ENCODE measurements around the gene RNF149. TPM values are rescaled to one million over a fixed set of nuclear protein-coding genes. Genes with fewer than 3 reads are reported as not detected.

RNF149 gene
- total RNA-seq, 2 donors from 2014 or later, result 30.9 to 50.8 TPM

DNA sequence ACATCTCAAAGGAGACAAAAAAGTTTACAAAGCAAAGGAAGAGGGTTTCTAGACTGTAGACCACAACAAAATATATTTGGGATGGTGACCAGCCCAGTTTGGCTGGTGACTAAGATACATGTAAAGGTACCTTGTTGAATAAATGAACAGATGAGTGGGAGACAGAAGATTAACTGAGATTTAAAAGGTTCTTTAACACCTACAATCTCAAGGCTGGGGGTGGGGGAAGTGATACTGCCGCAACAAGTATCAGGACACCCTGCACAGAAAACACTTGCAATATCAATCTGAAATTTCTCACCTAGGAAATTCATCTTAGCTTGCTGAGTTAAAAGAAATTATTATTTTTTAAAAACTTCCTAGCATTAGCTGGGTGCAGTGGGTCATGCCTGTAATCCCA is 8.3 kb downstream of the RNF149 start:
- Mint-ChIP-seq H3K4me3 (peak overlapping the region; percentile 33 to 60), H3K27ac (no peak overlapping the region), H3K27me3 (ENCODE audit: low read depth) (no peaks in the 10 kb centered on the region), H3K9me3 (no peaks in the 10 kb centered on the region), H3K36me3 (ENCODE audit: insufficient read depth in 2 of 2) (peaks cover 4 to 14% of the 10 kb centered on the region in 2 donors), H3K4me1 (ENCODE audit: low read depth) (peaks cover 85% of the 10 kb centered on the region)
- ATAC-seq (replicated peaks in 1 of 2) (no peak), DNase-seq (no peak)

DNA sequence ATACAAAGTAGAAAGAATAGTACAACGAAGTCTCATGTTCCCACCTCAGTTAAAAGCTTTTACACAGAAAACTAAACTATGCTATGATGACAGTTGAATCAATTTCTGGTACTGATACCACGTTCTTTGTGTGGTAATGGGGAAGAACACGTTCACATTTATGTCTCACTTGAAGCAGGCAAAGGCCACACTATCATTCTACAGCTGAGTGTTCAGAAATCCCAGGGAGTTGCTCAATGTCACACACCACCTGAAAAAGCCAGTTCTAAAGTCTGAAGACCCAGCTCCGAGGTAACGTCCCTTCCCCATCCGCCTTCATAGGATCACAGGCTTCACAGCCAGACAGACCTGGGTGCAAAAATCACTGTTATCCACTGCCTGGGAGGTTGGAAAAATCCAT is 8.9 kb downstream of the RNF149 start:
- DNase-seq (no peak), ATAC-seq (replicated peaks in 1 of 2) (peak; percentile 58 to 87)
- peak overlapping the region; percentile 33 to 60 for H3K4me3 Mint-ChIP-seq
- peaks cover 4 to 14% of the 10 kb centered on the region in 2 donors for H3K36me3 Mint-ChIP-seq (ENCODE audit: insufficient read depth in 2 of 2)
- no peak overlapping the region for H3K27ac Mint-ChIP-seq
- peaks cover 80% of the 10 kb centered on the region for H3K4me1 Mint-ChIP-seq (ENCODE audit: low read depth)
- no peaks in the 10 kb centered on the region for H3K27me3 Mint-ChIP-seq (ENCODE audit: low read depth)
- H3K9me3 Mint-ChIP-seq, result no peaks in the 10 kb centered on the region

DNA sequence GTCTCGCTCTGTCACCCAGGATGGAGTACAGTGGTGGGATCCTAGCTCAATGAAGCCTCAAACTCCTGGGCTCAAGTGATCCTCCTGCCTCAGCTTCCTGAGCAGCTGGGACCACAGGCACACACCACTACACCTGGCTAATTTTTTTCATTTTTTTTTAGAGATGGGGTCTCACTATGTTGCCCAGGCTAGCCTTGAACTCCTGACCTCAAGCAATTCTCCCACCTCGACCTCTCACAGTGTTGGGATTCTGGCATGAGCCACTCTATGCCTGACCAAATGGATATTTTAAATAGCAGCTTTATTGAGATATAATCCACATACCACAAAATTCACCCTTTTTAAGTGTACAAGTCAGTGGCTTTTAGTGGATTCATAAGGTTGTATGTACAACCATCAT is 11.1 kb downstream of the RNF149 start:
- Mint-ChIP-seq H3K9me3 (no peaks in the 10 kb centered on the region), H3K4me1 (ENCODE audit: low read depth) (peaks cover 62% of the 10 kb centered on the region), H3K27me3 (ENCODE audit: low read depth) (no peaks in the 10 kb centered on the region), H3K4me3 (peak overlapping the region in 1 of 2 donors; percentile 33), H3K36me3 (ENCODE audit: insufficient read depth in 2 of 2) (peaks cover 2 to 12% of the 10 kb centered on the region in 2 donors), H3K27ac (peak overlapping the region; percentile 41)
- ATAC-seq (replicated peaks in 1 of 2), result no peak
- no peak for DNase-seq

DNA sequence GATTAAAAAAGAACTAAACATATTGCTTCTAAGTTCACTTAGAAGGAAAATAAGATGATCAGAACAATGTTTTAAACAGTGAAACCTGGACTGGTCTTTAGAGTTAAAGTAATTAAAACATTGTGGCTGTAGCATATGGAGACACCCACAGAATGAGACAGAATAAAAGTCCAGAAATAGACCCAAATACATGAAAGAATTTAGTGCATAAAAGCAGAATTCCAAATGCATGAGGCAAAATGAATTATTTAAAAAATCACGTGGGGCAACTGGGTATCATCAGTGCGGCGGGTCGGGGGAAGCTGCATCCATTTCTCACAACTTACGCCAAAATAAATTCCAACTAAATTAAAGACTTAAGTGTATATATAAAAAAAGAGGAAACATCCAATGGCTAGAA is 12.1 kb downstream of the RNF149 start:
- H3K27ac Mint-ChIP-seq, result no peak overlapping the region
- H3K4me3 Mint-ChIP-seq, result no peak overlapping the region
- no peak for DNase-seq
- no peak for ATAC-seq (replicated peaks in 1 of 2)
- H3K27me3 Mint-ChIP-seq (ENCODE audit: low read depth), result no peaks in the 10 kb centered on the region
- peaks cover 2 to 11% of the 10 kb centered on the region in 2 donors for H3K36me3 Mint-ChIP-seq (ENCODE audit: insufficient read depth in 2 of 2)
- H3K9me3 Mint-ChIP-seq, result no peaks in the 10 kb centered on the region
- peaks cover 52% of the 10 kb centered on the region for H3K4me1 Mint-ChIP-seq (ENCODE audit: low read depth)

DNA sequence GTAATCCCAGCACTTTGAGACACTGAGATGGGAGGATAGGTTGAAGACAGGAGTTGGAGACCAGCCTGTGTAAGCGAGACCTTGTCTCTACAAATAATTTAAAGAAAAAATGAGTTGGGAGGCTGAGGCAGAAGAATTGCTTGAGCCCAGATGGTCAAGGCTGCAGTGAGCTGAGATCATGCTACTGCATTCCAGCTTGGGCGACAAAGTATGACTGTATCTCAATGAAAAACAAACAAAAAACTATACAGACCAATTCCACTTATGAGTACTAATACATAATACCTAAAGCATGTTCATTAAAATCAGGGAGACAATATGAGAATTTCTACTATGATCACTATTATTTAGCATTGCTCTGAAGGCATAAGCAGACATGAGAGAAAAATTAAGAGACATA is 12.6 kb downstream of the RNF149 start:
- peak overlapping the region; percentile 29 for H3K27ac Mint-ChIP-seq

DNA sequence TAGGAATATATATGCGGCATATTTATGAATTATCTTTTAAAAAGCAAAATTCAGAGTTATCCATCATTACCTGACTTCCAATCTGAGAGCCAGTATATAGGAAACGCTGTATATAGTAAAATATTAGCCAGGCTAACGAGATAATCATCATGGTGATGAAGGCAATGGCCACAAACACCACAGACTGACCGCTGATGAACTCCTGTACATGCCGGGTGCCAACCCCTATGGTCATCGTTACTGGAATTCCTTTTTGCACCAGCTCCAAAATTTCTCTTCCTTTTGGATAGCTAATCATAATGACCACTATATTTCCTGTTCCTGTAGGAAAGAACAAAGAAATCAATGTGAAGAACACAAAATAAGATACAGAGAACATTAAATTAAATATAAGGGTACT is 13.6 kb downstream of the RNF149 start:
- Mint-ChIP-seq H3K27ac (no peak overlapping the region), H3K27me3 (ENCODE audit: low read depth) (no peaks in the 10 kb centered on the region), H3K4me3 (no peak overlapping the region), H3K36me3 (ENCODE audit: insufficient read depth in 2 of 2) (peaks cover 2 to 11% of the 10 kb centered on the region in 2 donors), H3K4me1 (ENCODE audit: low read depth) (peaks cover 39% of the 10 kb centered on the region), H3K9me3 (no peaks in the 10 kb centered on the region)
- DNase-seq (no peak), ATAC-seq (replicated peaks in 1 of 2) (no peak)

More for the DNA sequence above, 12.6 kb downstream of the RNF149 start:
- H3K36me3 Mint-ChIP-seq (ENCODE audit: insufficient read depth in 2 of 2), result peaks cover 2 to 11% of the 10 kb centered on the region in 2 donors
- peak overlapping the region in 1 of 2 donors; percentile 25 for H3K4me3 Mint-ChIP-seq
- DNase-seq (no peak), ATAC-seq (replicated peaks in 1 of 2) (no peak)
- no peaks in the 10 kb centered on the region for H3K9me3 Mint-ChIP-seq
- peaks cover 47% of the 10 kb centered on the region for H3K4me1 Mint-ChIP-seq (ENCODE audit: low read depth)
- H3K27me3 Mint-ChIP-seq (ENCODE audit: low read depth), result no peaks in the 10 kb centered on the region

DNA sequence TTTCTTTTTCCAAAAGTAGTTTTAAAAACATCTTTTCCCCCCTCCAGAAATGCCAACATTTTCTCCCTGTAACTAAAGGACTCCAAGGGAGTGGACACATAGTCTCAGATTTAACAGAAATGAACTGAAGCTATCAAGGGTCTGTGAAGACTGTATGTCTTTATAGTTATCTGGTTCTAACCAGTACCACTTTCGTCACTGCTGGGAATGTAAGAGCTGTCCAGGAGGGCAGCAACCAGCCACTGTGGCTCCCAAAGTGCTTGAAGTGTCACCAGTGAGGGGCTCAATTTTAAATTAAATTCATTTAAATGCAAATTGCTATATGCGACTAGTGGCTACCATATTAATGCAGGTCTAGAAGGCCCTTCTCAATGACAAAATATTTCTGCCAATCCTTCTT is 15.0 kb downstream of the RNF149 start:
- no peak overlapping the region for H3K27ac Mint-ChIP-seq
- no peak for DNase-seq
- H3K27me3 Mint-ChIP-seq (ENCODE audit: low read depth), result no peaks in the 10 kb centered on the region
- H3K36me3 Mint-ChIP-seq (ENCODE audit: insufficient read depth in 2 of 2), result peaks cover 2 to 11% of the 10 kb centered on the region in 2 donors
- peaks cover 26% of the 10 kb centered on the region for H3K4me1 Mint-ChIP-seq (ENCODE audit: low read depth)
- no peak for ATAC-seq (replicated peaks in 1 of 2)
- H3K4me3 Mint-ChIP-seq, result no peak overlapping the region
- H3K9me3 Mint-ChIP-seq, result no peaks in the 10 kb centered on the region

DNA sequence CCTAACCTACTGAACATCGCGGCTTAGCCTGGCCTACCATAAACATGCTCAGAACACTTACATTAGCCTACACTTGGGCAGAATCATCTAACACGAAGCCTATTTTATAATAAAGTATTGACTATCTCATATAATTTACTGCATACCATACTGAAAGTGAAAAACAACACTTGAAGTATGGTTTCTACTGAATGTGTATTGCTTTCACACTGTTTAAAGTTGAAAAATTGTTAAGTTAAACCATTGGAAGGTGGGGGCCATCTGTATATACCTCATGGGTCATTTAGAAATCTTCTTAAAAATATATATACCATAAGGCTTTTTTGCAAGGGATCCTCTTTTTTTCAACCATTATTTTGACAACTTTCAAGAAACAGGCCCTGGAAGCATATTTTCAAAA is 16.5 kb downstream of the RNF149 start:
- DNase-seq (no peak), ATAC-seq (replicated peaks in 1 of 2) (no peak)
- Mint-ChIP-seq H3K27ac (peak overlapping the region; percentile 54), H3K36me3 (ENCODE audit: insufficient read depth in 2 of 2) (peaks cover 0 to 6% of the 10 kb centered on the region in 2 donors), H3K4me3 (no peak overlapping the region), H3K27me3 (ENCODE audit: low read depth) (no peaks in the 10 kb centered on the region), H3K4me1 (ENCODE audit: low read depth) (peaks cover 11% of the 10 kb centered on the region), H3K9me3 (no peaks in the 10 kb centered on the region)

DNA sequence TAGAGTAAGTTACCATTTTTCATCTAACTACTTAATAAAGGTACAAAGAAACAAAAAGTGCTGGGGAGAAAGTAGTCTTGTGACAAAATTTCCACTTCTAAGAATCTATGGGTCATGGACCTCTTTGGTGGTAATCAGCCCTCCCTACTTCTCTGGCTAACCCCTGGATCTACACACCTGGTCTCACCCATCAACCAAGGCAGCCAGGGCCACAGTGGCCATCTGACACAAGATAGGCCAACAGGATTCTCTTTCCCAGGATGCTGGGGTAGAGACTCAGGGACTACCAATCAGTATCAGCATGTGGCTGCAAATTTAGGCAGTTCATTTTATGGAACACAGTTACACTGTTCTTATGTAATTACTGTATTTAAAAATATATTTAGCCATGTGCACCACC is 17.8 kb downstream of the RNF149 start:
- no peaks in the 10 kb centered on the region for H3K9me3 Mint-ChIP-seq
- ATAC-seq (replicated peaks in 1 of 2) (no peak), DNase-seq (no peak)
- H3K4me1 Mint-ChIP-seq (ENCODE audit: low read depth), result no peaks in the 10 kb centered on the region
- H3K27me3 Mint-ChIP-seq (ENCODE audit: low read depth), result no peaks in the 10 kb centered on the region
- no peak overlapping the region for H3K27ac Mint-ChIP-seq
- H3K4me3 Mint-ChIP-seq, result no peak overlapping the region
- peaks cover 0 to 6% of the 10 kb centered on the region in 2 donors for H3K36me3 Mint-ChIP-seq (ENCODE audit: insufficient read depth in 2 of 2)

DNA sequence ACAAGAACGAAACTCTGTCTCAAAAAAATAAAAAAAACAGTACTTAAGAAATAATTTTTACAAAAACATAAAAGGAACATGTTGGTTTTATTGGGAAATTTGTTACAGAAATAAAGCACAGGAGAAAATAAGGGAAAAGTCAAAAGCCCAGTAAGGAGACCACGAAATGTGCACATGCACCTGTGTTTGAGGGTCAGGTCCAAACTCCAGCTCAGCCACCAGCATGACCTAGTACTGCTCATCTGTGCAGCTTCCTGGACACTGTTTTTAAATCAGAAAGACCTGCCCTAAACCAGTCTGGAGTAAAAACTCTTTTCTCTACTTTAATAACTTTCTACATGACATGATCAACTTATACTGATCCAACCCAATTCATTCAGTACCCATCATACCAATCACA is 21.2 kb downstream of the RNF149 start:
- no peak for ATAC-seq (replicated peaks in 1 of 2)
- H3K36me3 Mint-ChIP-seq (ENCODE audit: insufficient read depth in 2 of 2), result peaks cover 5 to 14% of the 10 kb centered on the region in 2 donors
- H3K4me3 Mint-ChIP-seq, result no peak overlapping the region
- DNase-seq, result no peak
- no peaks in the 10 kb centered on the region for H3K27me3 Mint-ChIP-seq (ENCODE audit: low read depth)
- no peak overlapping the region for H3K27ac Mint-ChIP-seq
- H3K9me3 Mint-ChIP-seq, result no peaks in the 10 kb centered on the region
- peaks cover 9% of the 10 kb centered on the region for H3K4me1 Mint-ChIP-seq (ENCODE audit: low read depth)

DNA sequence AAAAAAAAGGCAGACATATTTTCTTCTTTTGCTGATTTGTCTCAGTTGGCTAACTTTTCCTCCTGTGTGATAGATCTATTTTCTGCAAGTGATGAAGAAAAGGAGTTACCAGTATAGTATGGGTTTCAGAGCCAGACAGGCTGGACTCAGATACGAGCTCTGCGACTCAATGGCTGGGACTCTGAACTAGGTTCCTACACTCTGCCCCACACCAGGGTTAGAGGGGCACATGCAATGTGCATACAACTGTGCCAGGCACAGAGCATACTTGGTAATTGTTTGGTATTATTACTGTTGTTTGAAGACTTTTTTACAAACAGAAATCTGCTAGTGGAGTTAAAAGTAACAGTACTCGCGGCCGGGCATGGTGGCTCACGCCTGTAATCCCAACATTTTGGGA is 21.8 kb downstream of the RNF149 start:
- H3K4me3 Mint-ChIP-seq, result no peak overlapping the region
- DNase-seq (no peak), ATAC-seq (replicated peaks in 1 of 2) (no peak)
- no peak overlapping the region for H3K27ac Mint-ChIP-seq
- H3K9me3 Mint-ChIP-seq, result no peaks in the 10 kb centered on the region
- H3K4me1 Mint-ChIP-seq (ENCODE audit: low read depth), result peaks cover 9% of the 10 kb centered on the region
- no peaks in the 10 kb centered on the region for H3K27me3 Mint-ChIP-seq (ENCODE audit: low read depth)
- H3K36me3 Mint-ChIP-seq (ENCODE audit: insufficient read depth in 2 of 2), result peaks cover 10 to 16% of the 10 kb centered on the region in 2 donors

DNA sequence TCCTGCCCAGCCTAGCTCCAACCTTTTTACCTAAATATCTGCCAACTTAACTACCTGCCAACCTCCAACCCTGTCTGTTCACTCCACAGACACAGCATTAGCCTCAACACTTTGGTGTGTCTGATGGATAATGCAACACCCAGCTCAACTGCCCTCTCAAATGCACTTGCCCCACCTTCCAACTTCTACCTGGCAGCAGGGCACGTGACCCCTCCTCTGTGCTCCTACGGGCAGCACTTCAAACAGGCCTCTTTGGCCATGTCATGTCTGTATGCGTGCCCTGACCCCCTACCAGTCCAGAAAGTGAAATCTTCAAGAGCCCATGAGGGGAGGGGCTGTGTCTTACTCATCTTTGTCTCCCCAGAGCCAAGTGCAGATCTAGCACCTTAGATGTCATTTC is 25.5 kb downstream of the RNF149 start:
- H3K36me3 Mint-ChIP-seq (ENCODE audit: insufficient read depth in 2 of 2), result peaks cover 15 to 21% of the 10 kb centered on the region in 2 donors
- ATAC-seq (replicated peaks in 1 of 2) (no peak), DNase-seq (no peak)
- H3K4me3 Mint-ChIP-seq, result no peak overlapping the region
- H3K9me3 Mint-ChIP-seq, result no peaks in the 10 kb centered on the region
- H3K27ac Mint-ChIP-seq, result peak overlapping the region; percentile 56
- H3K27me3 Mint-ChIP-seq (ENCODE audit: low read depth), result no peaks in the 10 kb centered on the region
- peaks cover 9% of the 10 kb centered on the region for H3K4me1 Mint-ChIP-seq (ENCODE audit: low read depth)

DNA sequence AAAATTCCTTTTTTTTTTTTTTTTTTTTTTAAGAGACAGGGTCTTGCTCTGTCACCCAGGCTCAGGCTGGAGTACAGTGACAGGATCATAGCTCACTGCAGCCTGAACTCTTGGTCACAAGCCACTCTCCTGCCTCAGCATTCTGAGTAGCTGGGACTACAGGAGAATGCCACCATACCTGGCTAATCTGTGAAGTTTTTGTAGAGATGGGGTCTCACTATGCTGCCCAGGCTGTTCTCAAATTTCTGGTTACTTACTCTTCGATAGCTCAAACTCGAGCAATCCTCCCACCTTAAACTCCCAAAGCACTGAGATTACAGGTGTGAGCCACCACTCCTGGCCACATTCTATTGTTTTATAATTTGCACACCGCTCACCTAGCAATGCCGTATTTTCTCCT is 27.0 kb downstream of the RNF149 start:
- ATAC-seq (replicated peaks in 1 of 2) (no peak), DNase-seq (no peak)
- Mint-ChIP-seq H3K4me1 (ENCODE audit: low read depth) (peaks cover 9% of the 10 kb centered on the region), H3K27me3 (ENCODE audit: low read depth) (no peaks in the 10 kb centered on the region), H3K27ac (peak overlapping the region; percentile 49), H3K9me3 (no peaks in the 10 kb centered on the region), H3K4me3 (no peak overlapping the region), H3K36me3 (ENCODE audit: insufficient read depth in 2 of 2) (peaks cover 15 to 21% of the 10 kb centered on the region in 2 donors)

DNA sequence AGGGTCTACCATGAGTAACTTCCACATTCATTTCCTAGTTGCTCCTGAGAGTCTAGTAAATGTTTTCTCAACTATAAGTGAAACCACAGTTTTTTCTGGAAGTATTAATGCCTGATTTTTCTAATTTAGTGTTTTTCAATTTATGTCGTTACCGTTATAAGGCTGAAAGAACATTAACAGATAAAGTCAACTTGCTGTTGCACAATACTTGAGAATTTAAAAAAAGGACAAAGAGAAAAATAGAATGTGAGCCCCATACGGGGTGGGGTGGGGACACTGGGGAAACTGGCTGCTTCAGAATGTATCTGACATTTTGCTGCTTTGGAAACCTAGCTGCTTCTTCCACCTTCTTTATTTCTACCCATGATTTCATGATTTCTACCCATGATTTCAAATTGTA is 29.6 kb downstream of the RNF149 start:
- DNase-seq, result no peak
- H3K27ac Mint-ChIP-seq, result peak overlapping the region; percentile 22
- ATAC-seq (replicated peaks in 1 of 2), result no peak
- no peaks in the 10 kb centered on the region for H3K9me3 Mint-ChIP-seq
- peaks cover 20 to 23% of the 10 kb centered on the region in 2 donors for H3K36me3 Mint-ChIP-seq (ENCODE audit: insufficient read depth in 2 of 2)
- H3K4me3 Mint-ChIP-seq, result no peak overlapping the region
- peaks cover 12% of the 10 kb centered on the region for H3K4me1 Mint-ChIP-seq (ENCODE audit: low read depth)
- H3K27me3 Mint-ChIP-seq (ENCODE audit: low read depth), result no peaks in the 10 kb centered on the region

Measured in activated T-cell treated with anti-CD3 and anti-CD28 coated beads, Interleukin-2, amount 50 U/mL, for 72 hours (primary cell).